PC-3 (cell line): ENCODE data around the gene HOXD11. TPM values are rescaled to one million over a fixed set of nuclear protein-coding genes. Genes with fewer than 3 reads are reported as not detected.

Experiments
- ATAC-seq: fragments of 200-7000 bp; cut with Tn5 transposase; 2 replicates; pipeline ENCODE4 v1.9.1; 2020; ENCODE audit warnings: mild to moderate bottlenecking, moderate library complexity
- BruUV-seq: library from RNA; stranded (reverse); fragments of 400-500 nt; replicated peaks from 2 replicates; lab custom pipeline; 2021; lab: Mats Ljungman, UMichigan
- CTCF ChIA-PET: fragments of 300-600 bp; sonication (Branson Sonifier 250); formaldehyde crosslinking; loops from one replicate; lab custom pipeline; 2022; ENCODE audit warnings: antibody characterized with exemption; lab: Charles Lee
- POLR2A ChIA-PET: fragments of 300-600 bp; sonication (Branson Sonifier 250); formaldehyde crosslinking; loops from one replicate; lab custom pipeline; 2022; ENCODE audit warnings: antibody characterized with exemption; ENCODE audit not compliant: unreplicated experiment; lab: Charles Lee
- DNase-seq: peaks from one replicate; pipeline ENCODE4 v3.0.0-alpha.2; 2015
- H2AFZ ChIP-seq: fragments of 300-600 bp; sonication (generic); 2 replicates; pipeline ENCODE4 v1.6.0; 2016; ENCODE audit warnings: antibody characterized with exemption, low read length
- H3F3A ChIP-seq: fragments of 300-600 bp; sonication (generic); one replicate; pipeline ENCODE4 v1.6.0; 2017; ENCODE audit warnings: antibody characterized with exemption, low read length, control low read depth, mild to moderate bottlenecking; ENCODE audit not compliant: unreplicated experiment
- H3K27ac ChIP-seq: fragments of 300-600 bp; sonication (generic); 2 replicates; pipeline ENCODE4 v1.5.1; 2016; ENCODE audit warnings: mild to moderate bottlenecking, low read length
- H3K27me3 ChIP-seq: fragments of 300-600 bp; sonication (generic); 2 replicates; pipeline ENCODE4 v1.6.1; 2016; ENCODE audit warnings: low read length, mixed read lengths
- H3K36me3 ChIP-seq: fragments of 300-600 bp; sonication (generic); 2 replicates; pipeline ENCODE4 v1.6.1; 2016; ENCODE audit warnings: low read depth, mixed run types, low read length, mixed read lengths
- H3K4me1 ChIP-seq: fragments of 300-600 bp; sonication (generic); 2 replicates; pipeline ENCODE4 v1.5.1; 2016; ENCODE audit warnings: low read length; ENCODE audit not compliant: insufficient read depth
- H3K4me2 ChIP-seq: fragments of 300-600 bp; sonication (generic); 2 replicates; pipeline ENCODE4 v1.6.0; 2016; ENCODE audit warnings: low read length
- H3K4me3 ChIP-seq: fragments of 300-600 bp; sonication (generic); 2 replicates; pipeline ENCODE4 v1.5.1; 2016; ENCODE audit warnings: mild to moderate bottlenecking, low read length, mixed read lengths
- H3K79me2 ChIP-seq: fragments of 300-600 bp; sonication (generic); 2 replicates; pipeline ENCODE4 v1.6.1; 2017; ENCODE audit warnings: low read length, mixed read lengths
- H3K9ac ChIP-seq: fragments of 300-600 bp; sonication (generic); 2 replicates; pipeline ENCODE4 v1.6.0; 2016; ENCODE audit warnings: mild to moderate bottlenecking, low read length
- H3K9me2 ChIP-seq: fragments of 300-600 bp; sonication (generic); replicated peaks from 2 replicates; pipeline ENCODE4 v1.6.1; 2016; ENCODE audit warnings: mixed run types, low read length, mixed read lengths
- H3K9me3 ChIP-seq: fragments of 300-600 bp; sonication (generic); 2 replicates; pipeline ENCODE4 v1.6.1; 2016; ENCODE audit warnings: low read length, mixed read lengths
- H4K20me1 ChIP-seq: fragments of 300-600 bp; sonication (generic); 2 replicates; pipeline ENCODE4 v1.6.1; 2016; ENCODE audit warnings: low read length, mixed read lengths
- CTCF ChIP-seq: fragments of 300-600 bp; sonication (generic); conservative IDR thresholded peaks from 2 replicates; pipeline ENCODE4 v1.5.1; 2017; ENCODE audit warnings: antibody characterized with exemption, low read depth, mild to moderate bottlenecking, low read length
- EZH2 ChIP-seq: fragments of 300-600 bp; sonication (generic); IDR thresholded peaks from one replicate; pipeline ENCODE4 v1.6.1; 2017; ENCODE audit warnings: antibody characterized with exemption, mild to moderate bottlenecking, low read length; ENCODE audit not compliant: unreplicated experiment
- EZH2phosphoT487 ChIP-seq: fragments of 300-600 bp; sonication (generic); IDR thresholded peaks from 2 replicates; pipeline ENCODE4 v1.6.1; 2018; ENCODE audit warnings: mild to moderate bottlenecking, antibody characterized with exemption, low read length, borderline replicate concordance
- intact Hi-C: fragments of 100-400 bp; cut with micrococcal nuclease; formaldehyde crosslinking; loops from 2 replicates; pipeline ENCODE4 v1.9.0; 2023
- total RNA-seq: library from RNA; depleted of rRNA; stranded (reverse); fragments of >200 nt; gene quantifications from 2 replicates; pipeline ENCODE4 v1.2.3, GENCODE V29; 2014

HOXD11 gene
- total RNA-seq, 1 experiment from 2014 or later, result not detected

GRCh38 chr2:176076063-176076462, 31.0 kb upstream of the HOXD11 start:
- H3K27ac ChIP-seq, result no peak overlapping the region
- no peak overlapping the region for H3K4me3 ChIP-seq
- peaks cover 73% of the 10 kb centered on the region for H3K27me3 ChIP-seq
- intact Hi-C loops, result no loop called here
- no peaks in the 10 kb centered on the region for H3K79me2 ChIP-seq
- DNase-seq (no peak), ATAC-seq (no peak)
- H3K4me2 ChIP-seq, result no peak overlapping the region
- no peaks in the 10 kb centered on the region for H3F3A ChIP-seq
- H3K9ac ChIP-seq, result no peak overlapping the region
- H3K9me3 ChIP-seq, result no peaks in the 10 kb centered on the region
- ChIA-PET POLR2A (no interaction called here), CTCF (no interaction called here)
- H3K9me2 ChIP-seq, result no peaks in the 10 kb centered on the region
- no peaks in the 10 kb centered on the region for H3K36me3 ChIP-seq
- H3K4me1 ChIP-seq, result no peaks in the 10 kb centered on the region
- no peaks in the 10 kb centered on the region for H4K20me1 ChIP-seq
- no TSS peak for BruUV-seq
- TF ChIP-seq EZH2phosphoT487 (no peak), CTCF (no peak), EZH2 (no peak)
- no peak overlapping the region for H2AFZ ChIP-seq

DNA sequence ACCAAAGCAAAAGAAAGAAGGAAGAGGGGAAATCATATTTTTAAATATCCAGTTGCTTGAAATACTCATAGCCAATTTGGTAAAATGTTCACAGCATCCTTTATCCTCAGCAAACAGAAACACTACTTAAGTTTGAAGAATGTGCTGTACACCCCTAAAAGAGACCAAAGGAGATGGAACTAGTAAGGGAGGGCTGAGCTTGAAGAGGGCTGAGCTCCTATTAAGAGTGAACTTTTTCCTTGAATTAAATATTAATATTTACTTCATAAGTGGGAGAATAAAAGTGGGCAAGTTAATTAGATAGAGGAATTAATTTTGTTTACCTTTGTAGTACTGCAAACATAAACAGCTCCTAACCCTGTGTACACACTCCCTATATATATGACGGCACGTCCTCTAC, 30.3 kb upstream of the HOXD11 start:
- H3K9me3 ChIP-seq, result no peaks in the 10 kb centered on the region
- H2AFZ ChIP-seq, result no peak overlapping the region
- H3K79me2 ChIP-seq, result no peaks in the 10 kb centered on the region
- H3K27me3 ChIP-seq, result peaks cover 71% of the 10 kb centered on the region
- no peaks in the 10 kb centered on the region for H3K4me1 ChIP-seq
- no peak overlapping the region for H3K4me2 ChIP-seq
- H3K27ac ChIP-seq, result no peak overlapping the region
- H3K4me3 ChIP-seq, result no peak overlapping the region
- intact Hi-C loops, result no loop called here
- BruUV-seq, result no TSS peak
- DNase-seq (no peak), ATAC-seq (no peak)
- POLR2A ChIA-PET, result no interaction called here
- no peak for TF ChIP-seq EZH2phosphoT487
- TF ChIP-seq EZH2, result no peak
- no peak for TF ChIP-seq CTCF
- no peaks in the 10 kb centered on the region for H3F3A ChIP-seq
- H3K9ac ChIP-seq, result no peak overlapping the region
- CTCF ChIA-PET, result no interaction called here
- H3K36me3 ChIP-seq, result no peaks in the 10 kb centered on the region
- no peaks in the 10 kb centered on the region for H4K20me1 ChIP-seq
- no peaks in the 10 kb centered on the region for H3K9me2 ChIP-seq

DNA sequence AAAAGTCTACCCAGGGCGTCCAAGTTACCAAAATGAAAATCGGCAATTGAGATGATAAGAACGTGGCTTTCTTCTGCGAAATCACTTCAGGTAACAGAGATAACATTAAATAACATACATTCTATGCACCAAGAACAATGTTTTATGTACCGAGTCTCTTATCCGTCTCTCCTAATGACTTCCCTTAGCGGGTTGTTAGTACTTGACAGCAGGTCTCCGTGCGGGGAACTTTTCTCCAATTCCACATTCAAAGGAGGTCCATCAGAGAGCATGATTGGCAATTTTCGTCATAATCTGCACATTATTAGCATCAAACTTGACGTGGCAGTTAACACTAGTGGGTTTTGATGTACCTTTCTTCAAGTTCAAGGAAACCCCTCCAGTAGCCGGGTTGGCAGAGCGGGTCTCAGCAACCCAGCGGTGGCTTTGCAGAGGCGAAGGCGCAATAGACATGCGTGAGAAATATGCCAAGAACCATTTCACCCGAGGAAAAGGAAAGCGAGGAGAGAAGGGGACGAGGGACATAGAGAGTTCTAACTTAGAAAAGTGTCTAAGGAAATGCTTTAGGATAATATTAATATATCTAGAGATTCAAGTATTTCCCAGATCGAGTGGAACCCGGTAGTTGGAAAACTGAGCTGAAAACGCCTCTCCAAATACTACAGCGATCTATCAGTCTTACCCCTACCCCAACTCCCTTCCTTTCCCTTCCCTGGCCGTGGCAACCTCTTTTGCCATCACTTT, 28.4 kb upstream of the HOXD11 start:
- Histone ChIP-seq H3K4me1 (no peaks in the 10 kb centered on the region), H4K20me1 (no peaks in the 10 kb centered on the region), H3K79me2 (no peaks in the 10 kb centered on the region), H2AFZ (no peak overlapping the region), H3K4me3 (no peak overlapping the region), H3F3A (no peaks in the 10 kb centered on the region), H3K9ac (no peak overlapping the region), H3K9me3 (no peaks in the 10 kb centered on the region), H3K9me2 (no peaks in the 10 kb centered on the region), H3K36me3 (no peaks in the 10 kb centered on the region), H3K27ac (no peak overlapping the region), H3K27me3 (peaks cover 53% of the 10 kb centered on the region), H3K4me2 (no peak overlapping the region)
- no TSS peak for BruUV-seq
- TF ChIP-seq CTCF (no peak), EZH2phosphoT487 (no peak), EZH2 (no peak)
- ATAC-seq (no peak), DNase-seq (no peak)
- ChIA-PET POLR2A (no interaction called here), CTCF (no interaction called here)
- intact Hi-C loops, result no loop called here
